Activated T-cell treated with anti-CD3 and anti-CD28 coated beads, Interleukin-2, amount 50 U/mL, for 4 hours (primary cell): ENCODE results near the gene UNK. TPM values are rescaled to one million over a fixed set of nuclear protein-coding genes. Genes with fewer than 3 reads are reported as not detected.
"Not testable (repeated sequence)": the region's sequence is repeated elsewhere in the genome, so short reads cannot be mapped to it uniquely, and the experiment has no call there.

Experiments used
- ATAC-seq, 2 donors: fragments of 200-7000 bp; cut with Tn5 transposase; one replicate each; pipeline ENCODE4 v1.10.0; 2021
- DNase-seq: peaks from one replicate; pipeline ENCODE4 v3.0.0-alpha.2; 2020
- H3K27me3 Mint-ChIP-seq: one replicate; pipeline ENCODE4 v1.8.0; 2021; ENCODE audit warnings: low read depth, mixed read lengths
- H3K36me3 Mint-ChIP-seq: one replicate; pipeline ENCODE4 v1.8.0; 2022; ENCODE audit warnings: mixed read lengths; ENCODE audit not compliant: insufficient read depth
- H3K4me1 Mint-ChIP-seq: one replicate; pipeline ENCODE4 v1.8.0; 2021; ENCODE audit warnings: low read depth, mixed read lengths
- H3K4me3 Mint-ChIP-seq: one replicate; pipeline ENCODE4 v1.8.0; 2021; ENCODE audit warnings: mild to moderate bottlenecking, moderate library complexity, mixed read lengths
- H3K9me3 Mint-ChIP-seq: one replicate; pipeline ENCODE4 v1.8.0; 2021; ENCODE audit warnings: mixed read lengths
- total RNA-seq, 3 donors: library from RNA; stranded (reverse); gene quantifications; one replicate each; pipeline ENCODE4 v1.2.1, GENCODE V29; 2021

Gene UNK
- total RNA-seq, 3 donors from 2014 or later, result 21.0 to 24.5 (median 22.6) TPM

DNA sequence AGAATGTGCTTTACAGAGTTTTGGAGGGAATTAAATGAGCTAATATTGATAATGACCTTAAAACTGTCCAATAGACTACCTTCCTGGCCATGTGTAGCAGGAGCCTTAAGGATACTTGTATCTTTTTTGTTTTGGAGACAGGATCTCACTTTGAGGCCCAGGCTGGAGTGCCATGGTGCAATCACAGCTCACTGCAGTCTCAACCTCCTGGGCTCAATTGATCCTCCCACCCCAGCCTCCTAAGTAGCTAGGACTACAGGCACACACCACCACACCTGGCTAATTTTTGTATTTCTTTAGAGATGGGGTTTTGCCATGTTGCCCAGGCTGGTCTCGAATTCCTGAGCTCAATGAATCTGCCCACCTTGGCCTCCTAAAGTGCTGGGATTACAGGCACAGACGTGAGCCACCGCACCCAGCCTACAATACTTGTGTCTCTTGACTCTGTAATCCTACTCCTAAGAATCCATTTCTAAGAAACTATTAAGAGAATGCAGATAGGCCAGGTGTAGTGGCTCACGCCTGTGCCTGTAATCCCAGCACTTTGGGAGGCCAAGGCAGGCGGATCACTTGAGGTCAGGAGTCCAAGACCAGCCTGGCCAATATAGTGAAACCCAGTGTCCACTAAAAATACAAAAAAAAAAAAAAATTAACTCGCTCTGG, 24.5 kb upstream of the UNK start:
- H3K36me3 Mint-ChIP-seq, DNase-seq, H3K27me3 Mint-ChIP-seq, H3K9me3 Mint-ChIP-seq, ATAC-seq, H3K4me3 Mint-ChIP-seq: not testable (repeated sequence)
- peaks cover 12% of the 10 kb centered on the region for H3K4me1 Mint-ChIP-seq

DNA sequence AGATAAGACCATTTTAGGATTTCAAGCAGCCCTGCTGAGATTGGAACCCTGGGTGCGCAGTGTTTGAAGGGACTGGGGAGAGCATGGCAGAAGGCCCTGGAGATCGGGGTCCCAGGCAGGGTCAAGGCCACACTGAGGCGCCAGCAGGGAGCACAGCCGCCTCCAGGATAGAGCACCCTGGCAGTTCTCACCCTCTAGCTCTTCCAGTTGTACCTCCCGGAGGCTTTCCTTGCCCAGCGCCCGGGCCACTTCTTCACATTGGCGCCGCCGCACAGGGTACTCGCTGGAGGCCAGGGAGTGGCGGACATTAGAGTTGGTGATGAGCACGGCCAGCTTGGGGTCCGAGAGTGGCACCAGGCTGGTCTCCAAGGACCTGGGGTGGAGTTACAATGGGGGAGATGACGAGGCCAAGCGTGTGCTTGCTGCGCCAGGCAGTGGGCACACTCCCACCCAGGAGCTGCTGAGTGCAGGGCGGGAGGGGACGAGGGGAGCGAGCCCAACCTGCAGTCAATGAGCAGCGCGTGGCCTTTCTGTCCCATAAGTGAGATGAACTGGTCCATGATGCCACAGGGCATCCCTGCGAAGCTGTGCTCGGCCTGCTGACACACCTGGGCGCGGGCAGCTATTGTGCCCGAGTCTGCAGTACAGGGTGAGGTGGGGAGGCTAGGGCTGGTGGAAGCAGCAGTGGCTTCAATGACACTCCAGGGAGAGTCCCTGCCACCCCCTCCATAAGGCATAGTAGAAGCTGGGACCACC, 21.9 kb upstream of the UNK start:
- H3K27me3 Mint-ChIP-seq, result no peaks in the 10 kb centered on the region
- no peaks in the 10 kb centered on the region for H3K9me3 Mint-ChIP-seq
- no peaks in the 10 kb centered on the region for H3K36me3 Mint-ChIP-seq
- no peak for ATAC-seq
- H3K4me3 Mint-ChIP-seq, result no peak overlapping the region
- peaks cover 15% of the 10 kb centered on the region for H3K4me1 Mint-ChIP-seq
- no peak for DNase-seq

DNA sequence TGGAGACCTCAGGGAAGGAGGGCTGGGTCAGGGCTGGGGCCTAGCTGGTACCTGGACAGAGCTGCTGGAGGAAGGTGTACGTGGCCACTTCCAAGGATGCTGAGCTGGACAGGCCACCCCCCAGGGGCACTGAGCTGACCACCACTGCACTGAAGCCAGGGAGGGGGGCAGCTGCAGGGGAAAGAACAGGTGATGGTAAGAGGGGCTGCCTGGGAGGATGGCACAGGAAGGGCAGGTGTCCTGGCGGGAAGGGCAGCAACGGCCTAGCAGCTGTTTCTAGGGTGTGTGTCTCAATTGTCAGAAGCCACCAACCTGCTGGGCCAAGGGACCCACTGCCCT, 21.4 kb upstream of the UNK start:
- no peak for DNase-seq
- H3K4me1 Mint-ChIP-seq, result peaks cover 15% of the 10 kb centered on the region
- H3K36me3 Mint-ChIP-seq, result no peaks in the 10 kb centered on the region
- H3K4me3 Mint-ChIP-seq, result peak overlapping the region; percentile 42
- H3K27me3 Mint-ChIP-seq, result no peaks in the 10 kb centered on the region
- H3K9me3 Mint-ChIP-seq, result no peaks in the 10 kb centered on the region
- no peak for ATAC-seq

DNA sequence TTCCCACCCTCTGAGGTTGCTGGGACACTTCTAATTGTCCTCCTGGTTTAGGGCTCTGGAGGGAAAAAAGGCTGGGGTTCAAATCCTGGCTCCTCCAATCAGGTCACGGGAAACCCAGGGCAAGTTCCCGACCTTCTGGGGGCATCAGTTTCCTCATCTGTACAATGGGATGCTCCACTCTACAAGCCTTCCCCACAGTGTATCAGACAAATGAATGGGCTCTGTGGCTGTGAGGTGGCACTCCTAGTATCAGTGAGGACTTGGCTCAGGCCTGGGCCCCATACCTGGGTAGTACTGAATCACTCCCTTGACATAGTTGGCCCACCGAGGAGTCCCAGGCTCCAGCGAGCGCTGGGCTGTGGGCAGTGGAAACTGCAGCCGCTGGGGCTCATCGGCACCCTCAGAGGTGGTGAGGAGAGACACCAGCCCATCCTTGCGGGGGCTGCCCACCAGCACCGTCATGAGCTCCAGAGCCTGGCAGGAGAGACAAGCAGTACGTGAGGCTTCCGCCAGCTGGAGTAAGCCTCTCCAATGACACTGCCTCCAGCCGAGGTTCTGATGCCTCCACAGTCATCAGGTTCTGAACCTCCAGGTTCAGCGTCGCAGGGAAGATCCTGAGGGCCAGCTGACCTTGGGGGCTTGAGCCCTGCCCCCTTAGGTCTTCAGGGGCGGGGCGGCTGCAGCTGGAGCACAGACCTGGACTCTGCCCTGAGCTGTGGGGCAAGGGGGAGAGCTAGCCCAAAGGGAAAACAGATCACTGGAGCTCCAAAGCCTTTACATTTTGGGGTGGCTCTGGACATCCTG, 20.8 kb upstream of the UNK start:
- H3K9me3 Mint-ChIP-seq, result no peaks in the 10 kb centered on the region
- no peaks in the 10 kb centered on the region for H3K27me3 Mint-ChIP-seq
- H3K4me1 Mint-ChIP-seq, result peaks cover 15% of the 10 kb centered on the region
- peak overlapping the region; percentile 75 for H3K4me3 Mint-ChIP-seq
- no peaks in the 10 kb centered on the region for H3K36me3 Mint-ChIP-seq
- ATAC-seq, result no peak
- DNase-seq, result no peak

DNA sequence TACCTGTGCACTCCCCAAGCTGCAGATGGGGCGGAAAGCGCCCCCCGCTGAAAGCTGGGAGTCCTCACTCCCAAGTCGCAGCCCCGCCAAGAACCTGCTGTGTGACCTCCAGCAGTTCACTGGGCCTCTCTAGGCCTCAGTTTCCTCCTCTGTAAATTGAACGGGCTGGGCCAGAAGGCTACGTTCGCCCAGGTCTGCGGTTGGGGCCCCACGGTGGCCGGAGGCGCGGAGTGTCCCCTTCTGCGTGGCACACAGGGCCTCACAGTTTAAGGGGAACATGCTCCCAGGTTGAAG, 20.2 kb upstream of the UNK start:
- DNase-seq, result no peak
- H3K36me3 Mint-ChIP-seq, result no peaks in the 10 kb centered on the region
- ATAC-seq, result peak; percentile 2 to 4
- peaks cover 15% of the 10 kb centered on the region for H3K4me1 Mint-ChIP-seq
- peak overlapping the region; percentile 75 for H3K4me3 Mint-ChIP-seq
- H3K27me3 Mint-ChIP-seq, result no peaks in the 10 kb centered on the region
- H3K9me3 Mint-ChIP-seq, result no peaks in the 10 kb centered on the region

DNA sequence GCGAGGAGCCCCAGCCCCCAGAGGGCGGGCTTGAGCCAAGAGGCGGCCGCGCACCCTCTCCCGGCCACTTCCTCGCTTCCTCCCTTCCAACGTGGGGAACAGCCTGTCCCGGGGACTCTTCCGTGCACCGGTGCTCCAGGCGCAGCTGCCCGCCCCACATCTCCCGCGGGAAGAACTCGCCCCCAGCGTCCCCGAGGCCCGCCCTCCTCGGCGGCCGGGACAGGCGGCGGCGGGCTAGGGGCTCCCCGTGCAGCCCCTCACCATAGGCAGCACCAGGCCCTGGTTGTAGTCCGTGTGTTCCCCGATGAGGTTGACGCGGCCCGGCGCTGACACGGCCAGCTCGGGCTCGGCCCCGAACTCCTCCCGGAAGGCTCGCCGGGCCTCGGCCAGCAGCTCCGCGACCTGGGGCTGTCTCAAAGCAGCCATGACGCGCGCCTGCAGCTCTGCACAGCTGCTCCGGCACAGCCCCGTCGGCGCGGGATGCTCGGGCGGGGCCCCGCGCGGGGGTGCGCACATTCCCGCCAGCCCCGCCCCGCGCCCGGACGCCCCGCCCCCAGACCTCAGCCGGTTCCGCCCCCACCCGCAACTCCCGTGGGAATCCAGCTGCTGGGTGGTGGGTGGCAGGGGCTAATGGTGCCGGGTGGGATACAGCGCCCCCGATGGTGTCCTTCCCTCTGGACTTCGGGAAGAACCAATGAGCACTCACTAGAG, 19.7 kb upstream of the UNK start, which contains the start of gene GALK1:
Gene GALK1, minus strand, starts transcription at position 482 of the 711 bp plus-strand sequence. Its CDS starts 56 bp downstream, at position 426.
- H3K9me3 Mint-ChIP-seq, result no peaks in the 10 kb centered on the region
- no peaks in the 10 kb centered on the region for H3K27me3 Mint-ChIP-seq
- peaks cover 15% of the 10 kb centered on the region for H3K4me1 Mint-ChIP-seq
- peak; percentile 60 for DNase-seq
- no peaks in the 10 kb centered on the region for H3K36me3 Mint-ChIP-seq
- ATAC-seq, result peak; percentile 97 to 98
- H3K4me3 Mint-ChIP-seq, result peak within 1 kb of the TSS; percentile 75

DNA sequence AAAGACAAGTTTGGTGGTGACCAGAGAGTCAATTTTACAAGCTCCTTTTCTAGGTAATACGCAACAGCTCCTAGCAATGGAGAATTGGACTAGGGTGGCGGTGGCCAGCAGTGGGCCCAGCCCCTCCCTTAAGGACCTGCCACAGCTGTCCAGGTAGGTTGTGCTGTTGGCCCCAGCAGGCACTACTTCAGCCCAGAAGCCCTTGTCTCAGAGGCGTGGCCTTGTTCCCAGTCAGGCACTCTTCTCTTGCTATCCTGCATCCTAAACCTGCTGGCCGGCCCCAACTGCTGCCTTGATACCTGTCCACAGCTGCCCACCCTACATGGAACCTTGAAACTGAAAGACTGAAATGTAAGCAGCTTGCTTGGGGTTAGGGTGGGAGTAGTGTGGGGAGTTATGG, 18.6 kb upstream of the UNK start:
- Mint-ChIP-seq H3K27me3 (no peaks in the 10 kb centered on the region), H3K4me3 (peak overlapping the region; percentile 29), H3K36me3 (no peaks in the 10 kb centered on the region), H3K9me3 (no peaks in the 10 kb centered on the region), H3K4me1 (peaks cover 15% of the 10 kb centered on the region)
- no peak for ATAC-seq
- DNase-seq, result no peak

DNA sequence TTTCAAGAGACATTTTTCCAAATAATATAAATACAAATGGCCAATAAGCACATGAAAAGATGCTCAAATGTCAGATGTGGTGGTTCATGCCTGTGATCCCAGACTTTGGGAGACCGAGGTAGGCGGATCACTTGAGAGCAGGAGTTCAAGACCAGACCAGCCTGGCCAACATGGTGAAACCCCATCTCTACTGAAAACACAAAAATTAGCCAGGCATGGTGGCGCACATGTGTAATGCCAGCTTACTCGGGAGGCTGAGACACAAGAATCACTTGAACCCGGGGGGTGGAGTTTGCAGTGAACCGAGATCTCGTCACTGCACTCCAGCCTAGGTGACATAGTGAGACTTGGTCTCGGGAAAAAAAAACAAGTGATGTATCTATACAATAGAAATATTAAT, 16.7 kb upstream of the UNK start:
- ATAC-seq, result no peak

DNA sequence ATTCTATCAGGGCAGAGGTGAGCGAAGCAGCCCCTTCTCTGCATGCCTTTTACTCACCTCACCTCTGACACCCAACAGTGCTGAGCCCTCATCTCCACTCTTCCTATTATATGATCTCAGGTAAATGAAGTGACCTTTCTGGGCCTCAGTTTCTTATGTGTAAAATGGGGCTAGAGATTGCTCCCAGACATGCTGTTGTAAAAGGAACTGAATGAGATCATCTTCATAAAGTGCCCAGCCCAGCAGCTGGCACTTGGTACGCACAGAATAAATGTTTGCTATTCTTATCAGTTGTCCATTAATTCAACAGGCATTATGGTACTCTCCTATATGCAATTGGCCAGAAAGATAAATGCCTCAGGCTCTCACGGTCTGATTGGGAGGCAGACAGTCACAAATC, 15.1 kb upstream of the UNK start:
- no peak for ATAC-seq
- H3K4me3 Mint-ChIP-seq, result no peak overlapping the region
- H3K9me3 Mint-ChIP-seq, result no peaks in the 10 kb centered on the region
- H3K4me1 Mint-ChIP-seq, result peaks cover 4% of the 10 kb centered on the region
- peaks cover 2% of the 10 kb centered on the region for H3K36me3 Mint-ChIP-seq
- DNase-seq, result no peak
- no peaks in the 10 kb centered on the region for H3K27me3 Mint-ChIP-seq

More for the DNA sequence above, 16.7 kb upstream of the UNK start:
- H3K36me3 Mint-ChIP-seq, result no peaks in the 10 kb centered on the region
- no peaks in the 10 kb centered on the region for H3K27me3 Mint-ChIP-seq
- peaks cover 15% of the 10 kb centered on the region for H3K4me1 Mint-ChIP-seq
- H3K9me3 Mint-ChIP-seq, result no peaks in the 10 kb centered on the region
- no peak overlapping the region for H3K4me3 Mint-ChIP-seq
- DNase-seq, result no peak

DNA sequence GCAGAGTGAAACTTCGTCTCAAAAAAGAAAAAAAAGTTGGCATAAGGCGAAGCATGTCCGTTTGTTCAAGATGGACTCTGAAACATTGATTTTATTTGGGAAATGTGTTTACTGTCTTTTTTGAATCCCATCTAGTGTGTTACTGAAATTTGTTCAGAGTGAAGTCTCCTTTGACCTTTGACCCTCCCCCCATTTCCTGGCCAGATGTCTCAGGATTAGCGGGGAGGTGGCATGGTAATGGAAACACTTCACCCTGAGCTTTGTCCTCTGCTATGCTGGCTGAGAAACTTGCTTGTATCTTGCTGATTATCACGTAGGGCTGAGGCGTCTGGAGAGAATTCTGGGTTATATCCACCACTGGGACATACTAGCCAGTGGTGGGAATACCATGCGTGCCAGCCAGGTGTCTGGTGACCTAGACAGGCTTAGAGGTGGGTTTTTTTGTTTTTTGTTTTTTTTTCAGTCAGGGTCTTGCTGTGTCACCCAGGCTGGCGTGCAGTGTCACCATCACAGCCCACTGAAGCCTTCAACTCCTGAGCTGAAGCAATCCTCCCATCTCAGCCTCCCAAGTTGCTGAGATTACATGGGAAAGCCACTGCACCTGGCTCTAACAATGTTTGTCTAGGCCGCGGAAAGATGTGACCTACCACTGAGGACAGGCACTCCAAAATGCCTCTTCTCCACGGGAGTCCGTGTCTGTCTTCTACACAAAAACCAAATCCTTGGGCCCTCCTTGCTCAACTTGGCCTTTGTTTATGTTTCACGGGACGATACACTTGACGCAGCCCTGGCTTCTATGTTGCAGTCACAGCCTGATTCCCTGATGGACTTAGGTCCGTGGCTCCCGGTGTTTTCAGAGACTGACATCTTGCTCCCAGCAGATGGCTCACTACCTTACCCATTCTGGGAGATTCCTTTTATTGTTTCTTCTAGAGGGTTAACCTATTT, 13.0 kb upstream of the UNK start:
- no peak overlapping the region for H3K4me3 Mint-ChIP-seq
- H3K27me3 Mint-ChIP-seq, result no peaks in the 10 kb centered on the region
- DNase-seq (no peak), ATAC-seq (no peak)
- peaks cover 13% of the 10 kb centered on the region for H3K4me1 Mint-ChIP-seq
- H3K36me3 Mint-ChIP-seq, result peaks cover 11% of the 10 kb centered on the region
- H3K9me3 Mint-ChIP-seq, result no peaks in the 10 kb centered on the region

DNA sequence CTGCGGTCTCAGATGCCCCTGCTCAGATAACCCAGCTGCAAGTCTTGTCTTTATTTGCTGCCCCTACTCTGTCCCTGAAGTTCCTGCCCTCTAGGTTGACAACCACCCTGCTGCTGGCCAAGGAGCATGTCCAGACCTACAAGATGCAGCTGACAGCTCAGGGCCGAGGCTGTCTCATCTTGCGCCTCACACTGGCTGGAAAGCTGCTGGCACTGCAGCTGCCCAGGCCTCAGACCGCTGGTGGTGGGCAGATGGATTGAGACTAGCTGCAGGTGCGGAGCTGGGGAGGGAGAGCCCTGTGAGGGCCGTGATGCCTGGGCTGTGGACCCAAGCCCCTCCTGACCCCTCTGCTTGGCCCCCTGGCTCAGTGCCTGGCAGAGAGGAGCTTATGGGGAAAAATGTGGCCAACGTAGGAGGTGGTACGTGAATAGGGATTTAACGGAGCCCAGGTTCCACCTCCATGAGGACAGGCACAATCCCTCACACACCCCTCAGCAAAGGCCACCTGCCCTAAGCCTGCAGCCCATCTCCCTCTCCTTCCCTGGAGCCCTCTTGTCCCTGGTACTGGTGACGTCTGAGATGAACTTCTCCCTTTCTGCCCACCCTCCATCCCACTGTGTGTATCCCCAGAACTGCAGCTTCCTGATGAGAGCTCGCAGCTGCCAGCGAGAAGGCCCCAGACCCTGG, 11.3 kb upstream of the UNK start:
- ATAC-seq, result no peak
- H3K27me3 Mint-ChIP-seq, result no peaks in the 10 kb centered on the region
- peaks cover 27% of the 10 kb centered on the region for H3K36me3 Mint-ChIP-seq
- H3K4me3 Mint-ChIP-seq, result no peak overlapping the region
- DNase-seq, result no peak
- H3K4me1 Mint-ChIP-seq, result peaks cover 20% of the 10 kb centered on the region
- H3K9me3 Mint-ChIP-seq, result no peaks in the 10 kb centered on the region

DNA sequence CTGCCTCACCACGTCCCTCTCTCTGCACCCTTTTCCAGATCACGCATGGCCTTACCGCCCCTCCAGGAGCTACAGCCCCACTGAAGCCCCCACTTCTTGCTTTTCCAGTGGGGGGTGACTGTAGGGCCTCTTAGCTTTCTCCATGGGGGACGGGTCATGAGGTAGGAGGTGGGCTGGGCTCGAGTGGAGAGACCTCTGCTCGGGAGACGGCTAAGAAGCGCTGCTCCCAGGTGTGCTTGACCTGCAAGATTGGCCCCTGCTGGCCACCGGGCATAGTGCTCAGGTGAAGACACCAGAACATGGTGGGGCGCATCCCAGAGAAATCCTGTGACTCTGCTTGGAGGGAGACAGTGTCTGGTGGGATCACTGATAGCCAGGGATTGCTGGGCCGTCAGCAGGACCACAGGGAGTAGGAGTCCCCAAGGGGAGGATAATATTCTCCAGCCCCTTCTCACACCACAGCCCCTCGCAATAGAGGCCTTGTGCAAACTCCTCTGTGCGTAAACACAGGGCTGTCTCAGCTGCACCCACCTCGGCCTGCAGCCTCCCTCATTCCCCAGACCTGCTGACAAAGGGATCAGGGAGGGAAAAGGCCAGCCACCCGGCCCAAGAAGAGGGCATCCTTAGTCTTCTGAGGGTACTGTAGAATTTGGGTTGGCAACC, 10.7 kb upstream of the UNK start:
- ATAC-seq (no peak), DNase-seq (no peak)
- Mint-ChIP-seq H3K9me3 (no peaks in the 10 kb centered on the region), H3K4me3 (no peak overlapping the region), H3K4me1 (peaks cover 20% of the 10 kb centered on the region), H3K36me3 (peaks cover 34% of the 10 kb centered on the region), H3K27me3 (no peaks in the 10 kb centered on the region)
